ENCODE data around the gene SPINK13.
"Not testable (repeated sequence)": the region's sequence is repeated elsewhere in the genome, so short reads cannot be mapped to it uniquely, and the experiment has no call there.

Gene SPINK13

GRCh38 chr5:148268566-148268965 is at the start of gene SPINK13:
TSS of gene SPINK13 (plus strand) at chr5:148268794. CDS start at chr5:148270073, 1,279 bp downstream.
- DNase-seq: peak; percentile 27

- DNase-seq: no peak
These were observed 47.1 kb upstream of the SPINK13 start for GRCh38 chr5:148221508-148221907.

DNA sequence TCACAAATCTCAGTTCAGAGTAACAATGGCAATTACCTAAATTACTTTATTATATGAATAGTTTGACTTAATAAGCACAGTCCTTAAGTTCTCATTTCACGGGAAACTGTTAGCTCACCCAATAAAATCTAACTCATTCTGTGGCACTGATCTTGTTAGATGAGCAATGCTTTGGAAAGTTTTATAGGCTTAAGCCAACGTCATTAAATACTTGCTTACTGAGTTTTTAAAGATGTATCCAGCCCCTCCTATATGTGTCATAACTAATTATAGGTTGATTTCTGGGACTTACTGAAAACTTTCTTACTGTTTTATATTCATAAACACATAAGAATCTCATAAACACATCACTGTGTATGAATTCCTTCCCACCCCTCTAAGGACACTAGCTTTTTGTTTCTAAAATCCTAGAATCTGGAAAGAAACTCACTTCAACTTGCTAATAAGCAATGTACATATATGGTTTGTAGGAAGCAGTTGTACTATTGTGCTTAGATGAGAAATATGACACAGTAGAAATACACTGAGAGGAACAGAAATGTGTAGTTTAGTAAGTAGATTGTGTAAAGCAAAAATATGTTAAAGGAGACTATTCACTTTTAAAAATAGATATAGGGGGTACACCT is 44.4 kb upstream of the SPINK13 start:
- no peak for DNase-seq

- DNase-seq: no peak
These were observed 40.1 kb upstream of the SPINK13 start for GRCh38 chr5:148228392-148228984.

GRCh38 chr5:148229840-148230239 is 38.8 kb upstream of the SPINK13 start:
- DNase-seq: no peak

DNA sequence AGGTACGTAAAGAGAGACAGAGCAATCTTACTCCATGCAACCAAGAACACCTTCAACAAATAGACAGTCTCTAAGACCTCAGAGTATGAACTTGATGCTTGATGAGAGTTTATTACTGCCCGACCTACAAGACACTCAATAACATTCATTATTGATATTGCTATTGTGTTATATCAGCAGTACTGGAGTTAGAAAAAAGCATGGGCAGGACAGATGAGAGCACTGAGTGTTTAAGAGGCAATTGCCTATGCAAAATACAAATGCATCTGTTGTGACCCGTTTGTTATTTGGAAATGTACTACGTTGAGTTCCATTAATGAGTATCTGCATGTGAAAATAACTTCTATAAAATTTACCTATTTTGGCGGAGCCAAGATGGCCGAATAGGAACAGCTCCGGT is 38.4 kb upstream of the SPINK13 start:
- DNase-seq: no peak

DNA sequence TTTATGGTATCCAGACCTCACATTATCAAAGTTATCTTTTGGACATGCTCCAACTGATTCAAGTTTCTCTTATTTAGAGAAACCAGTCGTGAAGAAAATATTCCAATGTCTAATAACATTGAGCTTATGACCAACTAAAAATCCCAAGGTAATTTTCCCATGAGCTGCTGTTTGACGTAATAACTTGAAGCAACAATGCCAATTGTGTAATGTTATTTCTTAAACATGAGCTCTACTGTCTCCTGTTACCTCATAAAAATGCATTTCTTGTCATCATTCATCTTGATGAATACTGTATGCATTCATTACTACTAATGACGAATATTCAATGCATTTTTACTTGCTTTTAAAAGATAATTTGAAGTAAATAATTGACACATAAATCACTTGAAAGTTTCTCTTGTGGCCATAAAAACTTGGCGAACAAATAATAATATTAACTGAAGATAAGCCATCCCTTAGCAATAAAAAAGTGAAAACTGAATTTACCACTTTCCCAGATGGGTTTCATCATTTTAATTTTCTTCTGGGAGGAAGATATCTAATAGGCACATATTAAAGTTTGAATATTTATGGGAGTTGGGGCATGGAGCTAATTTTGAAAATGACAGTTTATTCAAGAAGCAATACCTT is 30.7 kb upstream of the SPINK13 start:
- no peak for DNase-seq

DNA sequence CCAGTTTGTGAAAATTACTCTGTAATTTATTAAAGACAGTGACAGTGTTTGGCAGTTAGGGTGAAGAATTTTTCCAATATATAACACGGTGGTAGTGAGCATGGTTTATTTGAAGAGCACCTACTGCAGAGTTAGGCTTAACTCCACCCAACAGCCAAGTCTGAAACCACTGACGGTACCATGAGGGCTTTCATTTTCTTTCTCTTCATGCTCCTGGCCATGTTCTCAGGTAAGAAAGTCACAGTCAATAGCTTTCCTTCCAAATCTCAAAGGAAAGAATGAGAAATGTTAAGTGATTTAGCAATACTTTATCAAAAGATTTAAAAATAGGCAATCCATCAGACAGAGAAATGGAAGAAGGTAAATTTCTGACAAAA is 30.2 kb upstream of the SPINK13 start, which contains the start of gene MARCOL:
TSS of gene MARCOL (plus strand) at position 108 of the 377 bp plus-strand sequence. CDS start at position 181, 73 bp downstream.
- DNase-seq: no peak

DNA sequence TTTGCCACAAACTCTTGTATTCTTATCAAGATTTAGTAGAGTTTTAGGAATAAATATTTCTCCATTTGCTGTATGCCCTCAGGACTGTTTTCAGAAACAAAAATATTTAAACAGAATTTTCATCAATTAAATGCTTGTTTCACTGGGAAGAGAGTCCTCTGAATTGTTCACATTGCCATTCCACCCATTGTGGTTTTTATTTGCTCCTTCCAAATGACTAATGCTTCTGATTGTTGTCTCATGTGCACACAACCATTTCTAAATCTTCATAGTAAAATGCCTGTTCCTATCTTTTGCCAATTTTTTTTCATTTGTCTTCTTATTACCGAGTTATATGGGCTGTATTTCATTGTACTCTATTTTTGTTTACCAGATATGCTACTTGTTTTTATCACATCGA is 19.7 kb upstream of the SPINK13 start:
- DNase-seq: no peak

DNA sequence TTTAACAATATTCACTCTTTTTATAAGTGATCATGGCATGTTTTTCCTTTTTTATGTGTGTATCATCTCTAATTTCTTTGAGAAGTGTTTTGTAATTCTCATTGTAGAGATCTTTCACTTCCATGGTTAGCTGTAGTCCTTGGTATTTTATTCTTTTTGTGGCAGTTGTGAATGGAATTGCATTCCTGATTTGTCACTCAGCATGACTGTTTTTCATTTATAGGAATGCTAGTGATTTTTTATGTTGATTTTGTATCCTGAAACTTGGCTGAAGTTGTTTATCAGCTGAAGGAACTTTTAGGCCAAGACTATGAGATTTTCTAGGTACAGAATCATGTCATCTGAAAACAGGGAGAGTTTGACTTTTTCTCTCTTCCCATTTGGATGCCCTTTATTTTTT is 13.1 kb upstream of the SPINK13 start:
- no peak for DNase-seq

DNA sequence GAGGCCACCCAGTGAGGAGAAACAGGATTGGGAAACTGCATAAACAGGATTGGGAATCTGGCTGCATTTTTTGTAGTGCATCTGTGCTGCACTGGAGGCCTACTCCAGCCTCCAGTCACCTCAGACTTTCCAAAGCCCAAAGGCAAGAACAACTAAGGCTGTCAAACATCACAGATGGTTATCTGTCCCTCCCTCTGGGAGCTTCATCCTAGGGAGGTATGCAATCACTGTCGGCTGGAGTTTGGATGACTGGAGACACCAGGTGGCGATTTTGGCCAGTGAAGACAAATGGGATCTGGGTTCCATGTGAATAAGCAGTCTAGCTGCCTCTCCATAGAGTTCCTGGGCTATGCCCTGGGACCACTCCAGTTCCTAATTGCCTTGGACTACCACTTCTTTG is 9.3 kb upstream of the SPINK13 start:
- DNase-seq: peak; percentile 28

- no peak for DNase-seq
These were observed 7.4 kb upstream of the SPINK13 start for GRCh38 chr5:148261221-148261620.

- DNase-seq: no peak
These were observed 632 bp upstream of the SPINK13 start for GRCh38 chr5:148267962-148268361.

- not testable (repeated sequence) for DNase-seq
These were observed 6.5 kb downstream of the SPINK13 start for GRCh38 chr5:148275129-148275528.

DNA sequence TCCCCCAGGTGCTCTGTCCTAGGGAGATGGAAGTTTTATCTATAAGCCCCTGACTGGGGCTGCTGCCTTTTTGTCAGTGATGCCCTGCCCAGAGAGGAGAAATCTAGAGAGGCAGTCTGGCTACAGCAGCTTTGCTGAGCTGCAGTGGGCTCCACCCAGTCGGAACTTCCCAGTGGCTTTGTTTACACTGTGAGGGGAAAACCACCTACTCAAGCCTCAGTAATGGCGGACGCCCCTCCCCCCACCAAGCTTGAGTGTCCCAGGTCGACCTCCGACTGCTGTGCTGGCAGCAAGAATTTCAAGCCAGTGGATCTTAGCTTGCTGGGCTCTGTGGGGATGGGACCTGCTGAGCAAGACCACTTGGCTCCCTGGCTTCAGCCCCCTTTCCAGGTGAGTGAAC is 12.3 kb downstream of the SPINK13 start:
- not testable (repeated sequence) for DNase-seq

DNA sequence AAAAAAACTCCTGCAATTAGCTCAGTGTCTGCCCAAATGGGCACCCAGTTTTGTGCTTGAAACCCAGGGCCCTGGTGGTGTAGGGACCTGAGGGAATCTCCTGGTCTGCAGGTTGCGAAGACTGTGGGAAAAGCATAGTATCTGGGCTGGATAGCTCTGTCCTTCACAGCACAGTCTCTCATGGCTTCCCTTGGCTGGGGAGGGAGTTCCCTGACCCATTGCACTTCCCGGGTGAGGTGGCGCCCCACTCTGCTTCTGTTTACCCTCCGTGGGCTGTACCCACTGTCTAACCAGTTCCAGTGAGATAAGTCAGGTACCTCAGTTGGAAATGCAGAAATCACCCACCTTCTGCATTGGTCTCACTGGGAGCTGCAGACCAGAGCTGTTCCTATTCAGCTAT is 12.7 kb downstream of the SPINK13 start:
- not testable (repeated sequence) for DNase-seq

GRCh38 chr5:148290271-148291195 is 21.9 kb downstream of the SPINK13 start:
- no peak for DNase-seq

DNA sequence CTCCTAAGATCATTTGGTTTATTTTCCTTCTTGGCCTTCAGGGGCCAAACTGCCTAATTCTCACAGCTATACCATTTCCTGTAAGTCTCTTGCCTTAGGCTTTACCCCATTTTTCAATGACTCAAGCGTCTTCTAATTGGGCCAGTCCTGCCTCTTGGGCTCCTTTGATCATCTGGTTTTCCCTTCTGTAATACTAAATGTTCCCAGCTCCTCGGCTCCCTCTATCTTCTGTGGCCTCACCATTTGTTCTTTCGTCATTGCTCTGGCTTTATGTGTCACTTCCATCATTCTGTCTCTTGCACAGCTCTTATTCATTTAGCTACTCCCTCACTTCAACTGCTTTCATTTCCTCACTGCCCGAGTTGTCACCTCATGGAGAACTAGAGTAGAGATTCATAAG is 29.1 kb downstream of the SPINK13 start:
- DNase-seq: no peak

- no peak for DNase-seq
These were observed 37.9 kb downstream of the SPINK13 start for GRCh38 chr5:148306446-148306845.

DNA sequence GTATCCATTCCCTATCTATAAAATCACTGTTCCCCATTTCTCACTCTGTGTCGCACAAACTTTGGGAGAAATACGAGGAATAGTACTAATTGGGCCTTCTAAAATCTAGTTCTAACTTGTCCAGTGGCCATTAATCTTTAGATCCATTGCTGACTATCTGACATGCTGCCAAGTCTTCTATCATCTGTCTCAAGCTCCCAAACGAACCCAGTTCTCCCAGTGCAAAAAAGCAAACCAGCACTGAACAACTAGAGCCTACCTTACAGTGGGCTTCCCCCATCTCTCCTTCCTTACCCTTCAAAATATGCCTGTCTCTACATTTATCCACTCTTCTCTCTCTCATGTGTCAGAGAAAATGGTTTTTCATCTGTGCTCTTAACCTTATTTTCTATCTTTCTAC is 40.4 kb downstream of the SPINK13 start:
- DNase-seq: no peak

- no peak for DNase-seq
These were observed 41.2 kb downstream of the SPINK13 start for GRCh38 chr5:148309746-148310145.

DNA sequence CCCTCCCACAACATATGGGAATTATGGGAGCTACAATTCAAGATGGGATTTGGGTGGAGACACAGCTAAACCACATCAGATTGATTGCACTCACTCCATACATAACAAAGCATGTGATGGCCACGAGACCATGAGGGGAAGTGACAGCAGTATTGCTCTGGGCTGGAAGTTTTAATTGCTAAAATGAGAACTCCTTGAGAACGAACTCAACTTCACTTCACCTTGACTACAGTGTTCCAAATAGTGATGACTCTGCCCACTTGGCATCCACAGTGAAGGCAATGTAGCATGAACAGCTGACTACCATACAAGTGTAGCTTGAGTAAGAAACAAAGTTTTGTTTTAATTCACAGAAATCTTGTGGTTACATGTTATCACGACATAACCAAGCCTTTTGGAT is 42.9 kb downstream of the SPINK13 start:
- DNase-seq: no peak

- DNase-seq: no peak
These were observed 43.6 kb downstream of the SPINK13 start, which contains the start of gene SPINK7 for GRCh38 chr5:148312153-148312552. TSS of gene SPINK7 (plus strand) at chr5:148312423. CDS start at chr5:148312484, 61 bp downstream.
